DND-41 (cell line): ENCODE data around the gene ROBO2.

Experiments
- ATAC-seq: fragments of 200-7000 bp; cut with Tn5 transposase; 3 replicates; pipeline ENCODE4 v1.9.1; 2021; ENCODE audit warnings: low read depth; ENCODE audit not compliant: insufficient read depth
- DNase-seq: peaks from one replicate; pipeline ENCODE4 v3.0.0-alpha.2; 2020
- H2AFZ ChIP-seq: 2 replicates; pipeline ENCODE4 v1.6.0; 2012; ENCODE audit warnings: low read depth, low read length
- H3K27ac ChIP-seq: 2 replicates; pipeline ENCODE4 v1.5.1; 2012; ENCODE audit warnings: low read length, inconsistent platforms
- H3K27me3 ChIP-seq: fragments of 200-600 bp; sonication (generic); 2 replicates; pipeline ENCODE4 v1.6.0; 2012; ENCODE audit warnings: low read length, mild to moderate bottlenecking, inconsistent platforms; ENCODE audit not compliant: insufficient read depth, poor library complexity
- H3K36me3 ChIP-seq: 2 replicates; pipeline ENCODE4 v1.5.1; 2012; ENCODE audit warnings: low read length, inconsistent platforms; ENCODE audit not compliant: insufficient read depth
- H3K4me1 ChIP-seq: 2 replicates; pipeline ENCODE4 v1.5.1; 2012; ENCODE audit warnings: mild to moderate bottlenecking, low read length; ENCODE audit not compliant: insufficient read depth
- H3K4me2 ChIP-seq: 2 replicates; pipeline ENCODE4 v1.6.0; 2012; ENCODE audit warnings: mild to moderate bottlenecking, moderate library complexity, low read length, inconsistent platforms; ENCODE audit not compliant: insufficient read depth
- H3K4me3 ChIP-seq, 2 experiments: fragments of 200-600 bp in 1 of 2; shearing (Covaris generic) in 1 of 2; 2 replicates each; pipeline ENCODE4 v1.5.1; 2012 to 2016; ENCODE audit warnings: inconsistent platforms in 2 of 2, low read length in 2 of 2, mild to moderate bottlenecking in 2 of 2, low read depth in 1 of 2, moderate library complexity in 1 of 2
- H3K79me2 ChIP-seq: 2 replicates; pipeline ENCODE4 v1.6.0; 2012; ENCODE audit warnings: low read length, inconsistent platforms; ENCODE audit not compliant: insufficient read depth
- H3K9ac ChIP-seq: 2 replicates; pipeline ENCODE4 v1.6.0; 2012; ENCODE audit warnings: low read depth, mild to moderate bottlenecking, inconsistent platforms, low read length, moderate library complexity
- H3K9me3 ChIP-seq: 2 replicates; pipeline ENCODE4 v1.5.1; 2012; ENCODE audit warnings: low read length, moderate library complexity, mild to moderate bottlenecking, inconsistent platforms; ENCODE audit not compliant: insufficient read depth, severe bottlenecking
- H4K20me1 ChIP-seq: 2 replicates; pipeline ENCODE4 v1.6.0; 2012; ENCODE audit warnings: low read length; ENCODE audit not compliant: insufficient read depth
- CTCF ChIP-seq: IDR thresholded peaks from 2 replicates; pipeline ENCODE4 v1.5.1; 2012; ENCODE audit warnings: borderline replicate concordance, low read length, moderate library complexity, mild to moderate bottlenecking; ENCODE audit not compliant: poor library complexity, severe bottlenecking; ENCODE audit errors: extremely low read depth
- EZH2 ChIP-seq: IDR thresholded peaks from 3 replicates; pipeline ENCODE4 v1.6.1; 2012; ENCODE audit warnings: borderline replicate concordance, low read depth, mild to moderate bottlenecking, moderate library complexity, low read length, inconsistent platforms; ENCODE audit not compliant: severe bottlenecking

Gene ROBO2

GRCh38 chr3:77605865-77606264, 566.0 kb downstream of the ROBO2 start:
- Histone ChIP-seq H3K36me3 (no peaks in the 10 kb centered on the region), H3K4me1 (no peaks in the 10 kb centered on the region), H3K9me3 (no peaks in the 10 kb centered on the region), H4K20me1 (no peaks in the 10 kb centered on the region), H3K27me3 (no peaks in the 10 kb centered on the region), H3K9ac (no peak overlapping the region), H2AFZ (no peak overlapping the region), H3K4me2 (no peak overlapping the region), H3K4me3 (no peak overlapping the region), H3K79me2 (no peaks in the 10 kb centered on the region), H3K27ac (no peak overlapping the region)
- DNase-seq: no peak
- ATAC-seq: no peak
- TF ChIP-seq CTCF (no peak), EZH2 (no peak)

- Histone ChIP-seq H3K4me1 (no peaks in the 10 kb centered on the region), H3K9ac (no peak overlapping the region), H4K20me1 (no peaks in the 10 kb centered on the region), H3K4me2 (no peak overlapping the region), H3K79me2 (no peaks in the 10 kb centered on the region), H3K27ac (no peak overlapping the region), H3K36me3 (no peaks in the 10 kb centered on the region), H3K4me3 (no peak overlapping the region), H3K27me3 (no peaks in the 10 kb centered on the region), H2AFZ (no peak overlapping the region), H3K9me3 (no peaks in the 10 kb centered on the region)
- ATAC-seq (no peak), DNase-seq (no peak)
- TF ChIP-seq CTCF (no peak), EZH2 (no peak)
Observed at GRCh38 chr3:77606372-77606771, 566.5 kb downstream of the ROBO2 start.

- TF ChIP-seq EZH2 (no peak), CTCF (no peak)
Observed at GRCh38 chr3:77618686-77619085, 578.8 kb downstream of the ROBO2 start.

GRCh38 chr3:77620009-77620408, 580.1 kb downstream of the ROBO2 start:
- ATAC-seq: no peak
- H3K27me3 ChIP-seq: no peaks in the 10 kb centered on the region
- no peaks in the 10 kb centered on the region for H3K9me3 ChIP-seq
- no peak overlapping the region for H2AFZ ChIP-seq
- no peak overlapping the region for H3K9ac ChIP-seq
- H3K4me1 ChIP-seq: no peaks in the 10 kb centered on the region
- TF ChIP-seq CTCF: no peak
- no peak for TF ChIP-seq EZH2
- H3K79me2 ChIP-seq: no peaks in the 10 kb centered on the region
- H3K36me3 ChIP-seq: no peaks in the 10 kb centered on the region
- no peak for DNase-seq
- H4K20me1 ChIP-seq: no peaks in the 10 kb centered on the region
- no peak overlapping the region for H3K4me3 ChIP-seq
- H3K4me2 ChIP-seq: no peak overlapping the region
- no peak overlapping the region for H3K27ac ChIP-seq

More at GRCh38 chr3:77618686-77619085, 578.8 kb downstream of the ROBO2 start:
- no peaks in the 10 kb centered on the region for H3K9me3 ChIP-seq
- no peaks in the 10 kb centered on the region for H4K20me1 ChIP-seq
- no peaks in the 10 kb centered on the region for H3K79me2 ChIP-seq
- H3K4me1 ChIP-seq: no peaks in the 10 kb centered on the region
- H3K27ac ChIP-seq: no peak overlapping the region
- no peaks in the 10 kb centered on the region for H3K36me3 ChIP-seq
- H2AFZ ChIP-seq: no peak overlapping the region
- DNase-seq: no peak
- H3K27me3 ChIP-seq: no peaks in the 10 kb centered on the region
- H3K9ac ChIP-seq: no peak overlapping the region
- H3K4me3 ChIP-seq: no peak overlapping the region
- no peak overlapping the region for H3K4me2 ChIP-seq
- ATAC-seq: no peak
